Effector memory CD8-positive, alpha-beta T cell (primary cell): ENCODE measurements around the gene MEA1.
A peak's percentile ranks its signal among the peaks of the same experiment; 100 is the strongest.

ENCODE experiments used
- ATAC-seq: fragments of 150-1000 bp; cut with Tn5 transposase; replicated peaks from 2 replicates; pipeline ENCODE4 v1.10.0; 2021; ENCODE audit warnings: mild to moderate bottlenecking, moderate library complexity
- DNase-seq, 3 experiments: peaks; one replicate each; pipeline ENCODE4 v3.0.0; 2021
- H3K27ac Mint-ChIP-seq, 2 donors: one replicate each; pipeline ENCODE4 v1.8.0; 2022; ENCODE audit warnings: mild to moderate bottlenecking in 2 of 2, mixed read lengths in 2 of 2, moderate library complexity in 2 of 2
- H3K27me3 Mint-ChIP-seq, 2 donors: one replicate each; pipeline ENCODE4 v1.8.0; 2022; ENCODE audit warnings: mixed read lengths in 2 of 2
- H3K36me3 Mint-ChIP-seq: one replicate; pipeline ENCODE4 v1.8.0; 2022; ENCODE audit warnings: mild to moderate bottlenecking, moderate library complexity, mixed read lengths; ENCODE audit not compliant: insufficient read depth
- H3K4me1 Mint-ChIP-seq, 2 donors: one replicate each; pipeline ENCODE4 v1.8.0; 2022; ENCODE audit warnings: low read depth in 2 of 2, mixed read lengths in 2 of 2
- H3K4me3 Mint-ChIP-seq, 2 donors: one replicate each; pipeline ENCODE4 v1.8.0; 2022; ENCODE audit warnings: mild to moderate bottlenecking in 2 of 2, mixed read lengths in 2 of 2, moderate library complexity in 2 of 2
- H3K9me3 Mint-ChIP-seq, 2 donors: one replicate each; pipeline ENCODE4 v1.8.0; 2022; ENCODE audit warnings: mixed read lengths in 2 of 2

MEA1 gene

GRCh38 chr6:42987533-42988451, 26.0 kb downstream of the MEA1 start:
- H3K4me1 Mint-ChIP-seq, result peaks cover 44 to 53% of the 10 kb centered on the region in 2 donors
- H3K9me3 Mint-ChIP-seq, result no peaks in the 10 kb centered on the region
- peak overlapping the region; percentile 63 to 95 for H3K27ac Mint-ChIP-seq
- no peak for DNase-seq
- no peaks in the 10 kb centered on the region for H3K27me3 Mint-ChIP-seq
- H3K4me3 Mint-ChIP-seq, result peak overlapping the region; percentile 87 to 97
- peaks cover 29% of the 10 kb centered on the region for H3K36me3 Mint-ChIP-seq
- no peak for ATAC-seq

GRCh38 chr6:42984924-42985475, 28.7 kb downstream of the MEA1 start:
- ATAC-seq (no peak), DNase-seq (no peak)
- no peaks in the 10 kb centered on the region for H3K27me3 Mint-ChIP-seq
- peak overlapping the region; percentile 92 to 95 for H3K27ac Mint-ChIP-seq
- peaks cover 49 to 54% of the 10 kb centered on the region in 2 donors for H3K4me1 Mint-ChIP-seq
- H3K4me3 Mint-ChIP-seq, result peak overlapping the region; percentile 87 to 97
- peaks cover 24% of the 10 kb centered on the region for H3K36me3 Mint-ChIP-seq
- no peaks in the 10 kb centered on the region for H3K9me3 Mint-ChIP-seq

- DNase-seq (peak; percentile 97 to 98 (median 97)), ATAC-seq (peak; percentile 91)
- H3K27ac Mint-ChIP-seq, result peak within 1 kb of the TSS; percentile 92 to 95
- peak within 1 kb of the TSS; percentile 87 to 97 for H3K4me3 Mint-ChIP-seq
- no peaks in the 10 kb centered on the region for H3K27me3 Mint-ChIP-seq
- no peaks in the 10 kb centered on the region for H3K9me3 Mint-ChIP-seq
- peaks cover 56 to 59% of the 10 kb centered on the region in 2 donors for H3K4me1 Mint-ChIP-seq
- H3K36me3 Mint-ChIP-seq, result peaks cover 26% of the 10 kb centered on the region
Measured at GRCh38 chr6:42984001-42984923, 29.5 kb downstream of the MEA1 start, which contains the start of gene PPP2R5D. Gene PPP2R5D (plus strand): TSS chr6:42984570. CDS start chr6:42984678, 108 bp downstream.

- ATAC-seq (no peak), DNase-seq (no peak)
- peaks cover 39% of the 10 kb centered on the region for H3K36me3 Mint-ChIP-seq
- no peaks in the 10 kb centered on the region for H3K9me3 Mint-ChIP-seq
- H3K4me3 Mint-ChIP-seq, result no peak overlapping the region
- H3K27me3 Mint-ChIP-seq, result no peaks in the 10 kb centered on the region
- H3K27ac Mint-ChIP-seq, result no peak overlapping the region
- H3K4me1 Mint-ChIP-seq, result peaks cover 53 to 54% of the 10 kb centered on the region in 2 donors
Measured at GRCh38 chr6:42981836-42982235, 31.9 kb downstream of the MEA1 start.

GRCh38 chr6:42979523-42980177, 34.1 kb downstream of the MEA1 start:
- DNase-seq (no peak), ATAC-seq (peak; percentile 8)
- Mint-ChIP-seq H3K4me3 (peak overlapping the region; percentile 93 to 94), H3K9me3 (no peaks in the 10 kb centered on the region), H3K27ac (peak overlapping the region; percentile 96 to 97), H3K4me1 (peaks cover 39 to 40% of the 10 kb centered on the region in 2 donors), H3K27me3 (no peaks in the 10 kb centered on the region), H3K36me3 (peaks cover 27% of the 10 kb centered on the region)

- ATAC-seq (peak; percentile 95), DNase-seq (peak; percentile 87 to 94 (median 92))
- Mint-ChIP-seq H3K27ac (peak within 1 kb of the TSS; percentile 96 to 97), H3K36me3 (peaks cover 23% of the 10 kb centered on the region), H3K4me3 (peak within 1 kb of the TSS; percentile 93 to 94), H3K4me1 (peaks cover 36% of the 10 kb centered on the region in 2 donors), H3K27me3 (no peaks in the 10 kb centered on the region), H3K9me3 (no peaks in the 10 kb centered on the region)
Measured at GRCh38 chr6:42978839-42979522, 34.8 kb downstream of the MEA1 start, which contains the start of gene PEX6. Gene PEX6 (minus strand): TSS chr6:42979181. CDS start chr6:42979150, 31 bp downstream.

- no peaks in the 10 kb centered on the region for H3K27me3 Mint-ChIP-seq
- DNase-seq (peak in 1 of 3 experiments; percentile 20), ATAC-seq (no peak)
- H3K9me3 Mint-ChIP-seq, result no peaks in the 10 kb centered on the region
- peak overlapping the region; percentile 93 to 94 for H3K4me3 Mint-ChIP-seq
- H3K27ac Mint-ChIP-seq, result peak overlapping the region; percentile 96 to 97
- peaks cover 31 to 34% of the 10 kb centered on the region in 2 donors for H3K4me1 Mint-ChIP-seq
- H3K36me3 Mint-ChIP-seq, result peaks cover 21% of the 10 kb centered on the region
Measured at GRCh38 chr6:42978487-42978838, 35.3 kb downstream of the MEA1 start.

GRCh38 chr6:42974919-42975505, 38.7 kb downstream of the MEA1 start:
- peak overlapping the region in 1 of 2 donors; percentile 53 for H3K27ac Mint-ChIP-seq
- DNase-seq (no peak), ATAC-seq (no peak)
- peaks cover 31 to 34% of the 10 kb centered on the region in 2 donors for H3K4me1 Mint-ChIP-seq
- no peaks in the 10 kb centered on the region for H3K27me3 Mint-ChIP-seq
- H3K4me3 Mint-ChIP-seq, result no peak overlapping the region
- no peaks in the 10 kb centered on the region for H3K9me3 Mint-ChIP-seq
- H3K36me3 Mint-ChIP-seq, result peaks cover 18% of the 10 kb centered on the region

- H3K27me3 Mint-ChIP-seq, result no peaks in the 10 kb centered on the region
- peaks cover 21 to 24% of the 10 kb centered on the region in 2 donors for H3K4me1 Mint-ChIP-seq
- no peak overlapping the region for H3K27ac Mint-ChIP-seq
- no peak overlapping the region for H3K4me3 Mint-ChIP-seq
- no peak for DNase-seq
- no peaks in the 10 kb centered on the region for H3K9me3 Mint-ChIP-seq
- H3K36me3 Mint-ChIP-seq, result peaks cover 11% of the 10 kb centered on the region
- no peak for ATAC-seq
Measured at GRCh38 chr6:42973926-42974325, 39.8 kb downstream of the MEA1 start.

- Mint-ChIP-seq H3K4me3 (no peak overlapping the region), H3K4me1 (peaks cover 12 to 13% of the 10 kb centered on the region in 2 donors), H3K27ac (peak overlapping the region in 1 of 2 donors; percentile 44), H3K9me3 (no peaks in the 10 kb centered on the region), H3K27me3 (no peaks in the 10 kb centered on the region), H3K36me3 (no peaks in the 10 kb centered on the region)
- DNase-seq, result no peak
- ATAC-seq, result no peak
Measured at GRCh38 chr6:42971746-42972327, 41.9 kb downstream of the MEA1 start.

GRCh38 chr6:42970871-42971612, 42.7 kb downstream of the MEA1 start:
- H3K27me3 Mint-ChIP-seq, result no peaks in the 10 kb centered on the region
- no peak overlapping the region for H3K4me3 Mint-ChIP-seq
- peak overlapping the region in 1 of 2 donors; percentile 44 for H3K27ac Mint-ChIP-seq
- DNase-seq, result no peak
- peaks cover 9 to 10% of the 10 kb centered on the region in 2 donors for H3K4me1 Mint-ChIP-seq
- no peaks in the 10 kb centered on the region for H3K36me3 Mint-ChIP-seq
- no peak for ATAC-seq
- H3K9me3 Mint-ChIP-seq, result no peaks in the 10 kb centered on the region
